GM12864 (cell line): Measurements from ENCODE around the gene VPS37B.
"Not testable (repeated sequence)": the region's sequence is repeated elsewhere in the genome, so short reads cannot be mapped to it uniquely, and the experiment has no call there.

ENCODE experiments used
- DNase-seq: peaks from one replicate; pipeline ENCODE4 v3.0.0-alpha.2; 2011; ENCODE audit warnings: low read depth
- H3K4me3 ChIP-seq: 2 replicates; pipeline ENCODE4 v1.5.1; 2011; ENCODE audit warnings: mild to moderate bottlenecking, low read depth, low read length, control low read depth
- TF ChIP-seq, protein P1 (sequence below): IDR thresholded peaks from 2 replicates; pipeline ENCODE4 v1.5.1; 2011; ENCODE audit warnings: low read depth, mild to moderate bottlenecking, moderate library complexity, low read length, control low read depth, inconsistent platforms; ENCODE audit errors: missing control alignments

The VPS37B gene

DNA sequence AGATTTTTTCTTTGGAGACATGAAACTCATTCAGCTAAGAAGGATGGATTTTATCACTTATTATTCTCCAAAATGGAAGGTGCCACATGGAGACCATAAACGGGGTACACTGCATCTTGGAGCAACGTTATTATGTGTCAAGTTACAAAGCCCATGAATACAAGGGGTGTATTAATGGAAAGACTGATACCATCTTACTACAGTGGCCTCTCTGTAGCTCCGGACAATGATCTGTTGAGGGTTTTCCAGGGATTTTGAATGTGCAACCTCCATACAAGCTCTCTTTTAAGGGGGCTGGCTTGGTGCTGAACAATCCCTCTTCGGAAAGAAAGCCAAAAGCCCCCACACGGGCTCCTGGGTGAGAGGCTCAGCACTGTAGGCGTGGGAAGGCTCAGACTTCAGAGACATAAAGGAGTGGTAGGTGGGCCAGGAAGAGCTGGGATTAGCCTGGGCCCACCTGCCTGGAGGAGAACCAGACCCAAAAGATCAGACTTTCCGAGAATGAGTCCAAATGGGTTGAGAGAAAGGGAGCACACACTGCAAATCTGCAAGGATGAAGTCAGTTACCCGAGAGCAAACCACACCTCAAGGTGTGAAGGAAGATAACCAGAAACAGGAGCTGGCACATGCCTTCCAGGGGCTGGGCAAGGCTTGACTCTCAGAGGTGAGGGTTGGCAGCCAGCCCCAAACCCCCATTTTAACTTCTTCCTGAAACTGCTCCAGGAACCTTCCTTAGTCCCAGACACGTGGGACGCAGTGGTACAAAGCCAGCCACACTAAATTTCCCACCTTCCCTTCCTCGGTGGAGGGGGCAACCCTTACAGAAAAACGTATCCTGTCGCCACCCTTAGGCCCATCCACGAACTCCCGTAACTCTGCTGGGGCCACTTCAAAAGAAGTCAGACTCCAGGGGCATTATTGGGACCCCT is 1.5 kb downstream of the VPS37B start:
- TF ChIP-seq, protein P1, sequence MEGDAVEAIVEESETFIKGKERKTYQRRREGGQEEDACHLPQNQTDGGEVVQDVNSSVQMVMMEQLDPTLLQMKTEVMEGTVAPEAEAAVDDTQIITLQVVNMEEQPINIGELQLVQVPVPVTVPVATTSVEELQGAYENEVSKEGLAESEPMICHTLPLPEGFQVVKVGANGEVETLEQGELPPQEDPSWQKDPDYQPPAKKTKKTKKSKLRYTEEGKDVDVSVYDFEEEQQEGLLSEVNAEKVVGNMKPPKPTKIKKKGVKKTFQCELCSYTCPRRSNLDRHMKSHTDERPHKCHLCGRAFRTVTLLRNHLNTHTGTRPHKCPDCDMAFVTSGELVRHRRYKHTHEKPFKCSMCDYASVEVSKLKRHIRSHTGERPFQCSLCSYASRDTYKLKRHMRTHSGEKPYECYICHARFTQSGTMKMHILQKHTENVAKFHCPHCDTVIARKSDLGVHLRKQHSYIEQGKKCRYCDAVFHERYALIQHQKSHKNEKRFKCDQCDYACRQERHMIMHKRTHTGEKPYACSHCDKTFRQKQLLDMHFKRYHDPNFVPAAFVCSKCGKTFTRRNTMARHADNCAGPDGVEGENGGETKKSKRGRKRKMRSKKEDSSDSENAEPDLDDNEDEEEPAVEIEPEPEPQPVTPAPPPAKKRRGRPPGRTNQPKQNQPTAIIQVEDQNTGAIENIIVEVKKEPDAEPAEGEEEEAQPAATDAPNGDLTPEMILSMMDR, result no peak
- peak overlapping the region; percentile 54; the same call in 1 of the 2 replicates for H3K4me3 ChIP-seq
- DNase-seq, result no peak

DNA sequence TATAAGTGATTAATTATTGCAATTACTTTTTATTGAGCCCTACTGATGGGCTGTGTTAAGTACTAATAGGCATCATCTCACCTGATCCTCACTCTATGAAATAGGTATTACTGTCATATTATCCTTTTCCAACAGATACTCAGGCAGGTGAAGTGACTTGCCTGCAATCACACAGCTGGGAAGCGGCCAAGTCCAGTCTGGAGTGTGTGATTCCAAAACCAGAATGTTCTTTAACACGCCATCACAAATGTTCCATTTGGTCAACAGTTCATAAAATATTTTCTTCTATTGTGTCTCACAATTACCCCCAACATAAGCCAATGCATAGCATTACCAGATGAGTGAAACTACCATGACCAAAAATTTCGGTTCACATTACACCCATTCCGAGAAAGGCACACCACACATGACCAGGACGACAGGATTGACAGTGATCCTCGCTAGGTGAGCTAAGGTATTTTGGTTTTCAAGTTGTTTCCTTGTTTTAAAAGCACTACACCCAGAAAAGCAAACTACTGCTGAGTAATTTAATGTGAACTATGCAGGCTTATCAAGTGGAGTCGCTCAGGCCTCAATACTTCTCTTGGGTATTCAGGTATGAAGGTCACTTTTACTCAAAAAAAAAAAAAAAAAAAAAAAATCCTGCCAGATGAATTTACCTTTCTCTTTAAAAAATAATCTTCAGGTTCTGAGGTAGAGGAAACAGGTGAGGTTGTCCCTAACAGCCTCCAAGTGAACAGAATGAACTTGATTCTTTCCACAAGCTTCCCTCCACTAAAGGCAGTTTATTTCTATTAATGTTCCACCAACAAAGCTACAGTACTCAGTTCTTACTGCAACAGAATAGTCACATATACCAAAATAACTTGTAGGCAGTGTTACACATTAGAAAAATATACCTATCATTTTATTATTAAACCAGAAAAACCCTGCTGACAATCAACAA is 2.4 kb downstream of the VPS37B start:
- TF ChIP-seq, protein P1, result no peak
- DNase-seq, result no peak
- no peak overlapping the region for H3K4me3 ChIP-seq

DNA sequence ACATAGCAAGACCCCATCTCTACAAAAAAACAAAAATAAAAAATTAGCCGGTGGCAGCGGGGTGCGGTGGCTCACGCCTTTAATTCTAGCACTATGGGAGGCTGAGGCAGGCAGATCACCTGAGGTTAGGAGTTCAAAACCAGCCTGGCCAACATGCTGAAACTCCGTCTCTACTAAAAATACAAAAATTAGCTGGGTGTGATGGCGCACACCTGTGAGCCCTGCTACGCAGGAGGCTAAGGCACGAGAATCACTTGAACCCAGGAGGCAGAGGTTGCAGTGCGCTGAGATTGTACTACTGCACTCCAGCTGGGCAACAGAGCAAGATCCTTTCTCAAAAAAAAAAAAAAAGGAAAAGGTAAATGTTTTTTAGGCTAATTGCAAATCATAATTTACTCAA is 3.2 kb downstream of the VPS37B start:
- not testable (repeated sequence) for DNase-seq, H3K4me3 ChIP-seq

DNA sequence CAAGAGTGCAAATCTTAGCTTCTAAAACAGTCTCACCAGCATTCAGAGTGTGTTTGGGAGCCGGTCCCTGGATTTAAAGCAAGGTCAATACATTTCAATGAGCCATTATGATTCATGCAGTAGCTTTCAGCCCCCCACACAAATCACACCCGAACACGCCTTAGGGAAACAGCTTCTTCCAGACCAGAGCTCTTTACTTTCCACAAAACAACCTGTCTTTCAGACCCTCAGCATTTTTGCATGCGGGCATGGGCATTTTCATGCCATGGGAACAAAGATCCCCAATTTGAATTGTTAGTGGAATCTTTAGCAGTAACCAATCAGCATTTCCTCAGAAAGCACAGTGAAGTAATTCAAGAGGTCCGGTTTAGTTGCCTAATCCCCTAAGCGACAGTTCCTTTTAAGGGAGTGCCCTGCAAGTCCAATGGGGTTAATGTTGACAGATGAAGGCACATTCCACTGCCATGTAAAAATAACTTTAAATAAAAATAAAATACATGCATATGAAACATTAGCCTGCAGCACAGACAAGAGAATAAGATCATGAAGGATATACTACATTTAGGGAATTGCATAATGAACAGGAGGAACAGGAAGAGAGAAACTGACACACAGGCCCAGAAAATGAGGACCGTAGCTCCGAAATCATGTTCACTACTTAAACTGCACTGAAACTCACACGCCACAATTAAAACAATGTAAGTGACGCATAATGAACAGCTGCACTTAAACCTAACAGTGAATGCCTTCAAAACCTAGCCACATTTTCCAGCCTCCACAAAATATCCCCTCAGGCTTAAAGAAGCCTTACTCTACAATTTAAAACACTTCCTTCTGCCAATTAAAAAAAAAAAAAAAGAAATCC is 4.0 kb downstream of the VPS37B start:
- TF ChIP-seq, protein P1, result no peak
- H3K4me3 ChIP-seq, result no peak overlapping the region
- no peak for DNase-seq

DNA sequence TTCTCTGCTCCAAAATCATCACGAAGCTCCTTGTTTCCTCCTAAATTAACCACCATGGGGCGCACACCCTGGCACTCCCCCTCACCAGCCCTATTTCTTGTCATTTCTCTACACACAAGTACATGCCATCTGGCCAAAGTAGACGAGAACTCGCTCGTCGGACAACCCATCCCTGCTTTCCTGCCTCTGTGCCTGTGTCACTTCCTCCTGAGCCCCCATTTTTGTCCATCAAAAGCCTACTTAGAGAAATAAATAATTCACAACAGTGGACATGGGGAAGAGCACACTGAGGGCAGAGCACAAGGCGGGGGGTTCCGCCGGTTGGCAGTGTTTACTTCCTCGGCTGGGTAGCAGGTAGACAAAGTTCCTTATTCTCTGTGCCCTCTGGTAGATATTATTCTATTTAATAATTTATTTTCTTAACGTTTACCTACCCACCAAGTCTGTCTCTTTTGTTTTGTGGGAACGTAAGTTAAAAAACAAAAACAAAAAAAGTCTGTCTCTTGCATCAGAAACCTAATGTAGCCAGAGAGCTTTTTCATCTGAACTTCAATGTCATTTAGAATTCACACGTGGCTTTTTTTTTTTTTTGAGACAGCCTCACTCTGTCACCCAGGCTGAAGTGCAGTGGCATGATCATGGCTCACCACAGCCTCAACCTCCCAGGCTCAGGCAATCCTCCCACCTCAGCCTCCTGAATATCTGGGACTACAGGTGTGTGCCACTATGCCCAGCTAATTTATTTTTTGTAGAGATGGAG is 6.0 kb downstream of the VPS37B start:
- TF ChIP-seq, protein P1, result no peak
- H3K4me3 ChIP-seq, result no peak overlapping the region
- no peak for DNase-seq

DNA sequence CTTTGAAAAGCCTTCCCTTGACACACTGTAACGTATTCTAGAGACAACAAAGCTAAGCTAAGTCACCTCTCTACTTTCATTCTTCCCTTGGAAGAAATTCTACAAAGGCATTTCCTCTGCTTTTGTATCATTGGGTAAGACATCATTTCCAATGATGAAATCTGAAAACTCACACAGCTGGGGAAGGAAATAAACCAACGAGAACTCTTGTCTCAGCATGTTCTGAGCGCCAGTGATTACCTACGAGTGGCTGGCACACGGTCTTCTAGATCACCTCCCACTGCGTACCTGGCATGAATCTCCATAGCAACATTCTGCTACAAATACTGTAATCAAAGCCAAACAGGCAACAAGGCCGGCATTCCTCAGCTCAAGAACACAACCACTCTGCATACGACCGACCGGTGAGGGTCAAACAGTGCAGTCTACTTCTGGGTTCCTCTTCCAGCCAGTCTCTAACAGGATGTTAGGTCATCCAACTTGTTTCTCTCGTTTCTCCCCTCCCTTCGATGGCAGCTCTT is 7.6 kb downstream of the VPS37B start:
- peak overlapping the region; percentile 2; the same call in 1 of the 2 replicates for H3K4me3 ChIP-seq

More for the DNA sequence above, 7.6 kb downstream of the VPS37B start:
- TF ChIP-seq, protein P1, result no peak
- no peak for DNase-seq
